Hippocampal formation (tissue), 2 donors: ENCODE measurements around the gene ADGRL3.

ENCODE experiments used
- DNase-seq, 2 donors: peaks; one replicate each; lab custom pipeline; 2025; lab: John Stamatoyannopoulos, UW

The ADGRL3 gene

DNA sequence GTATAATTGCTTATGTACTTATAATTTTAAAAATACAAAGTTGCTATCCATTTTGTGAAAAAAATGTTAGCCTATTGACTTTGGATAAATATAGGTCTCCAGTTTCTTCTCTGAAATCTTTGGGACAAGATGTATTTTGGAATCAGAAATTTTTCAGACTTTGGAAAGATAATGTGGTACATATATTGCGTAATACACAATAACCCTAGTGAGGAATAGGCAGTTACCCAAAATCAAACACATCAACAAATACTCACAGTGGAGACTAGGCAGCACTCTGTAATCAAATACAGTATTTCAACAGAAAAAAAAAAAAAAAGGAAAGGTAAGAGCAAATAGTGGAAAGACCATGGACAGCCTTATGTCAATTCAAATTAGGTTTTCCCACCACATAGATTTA, 796.8 kb downstream of the ADGRL3 start:
- no peak for DNase-seq

DNA sequence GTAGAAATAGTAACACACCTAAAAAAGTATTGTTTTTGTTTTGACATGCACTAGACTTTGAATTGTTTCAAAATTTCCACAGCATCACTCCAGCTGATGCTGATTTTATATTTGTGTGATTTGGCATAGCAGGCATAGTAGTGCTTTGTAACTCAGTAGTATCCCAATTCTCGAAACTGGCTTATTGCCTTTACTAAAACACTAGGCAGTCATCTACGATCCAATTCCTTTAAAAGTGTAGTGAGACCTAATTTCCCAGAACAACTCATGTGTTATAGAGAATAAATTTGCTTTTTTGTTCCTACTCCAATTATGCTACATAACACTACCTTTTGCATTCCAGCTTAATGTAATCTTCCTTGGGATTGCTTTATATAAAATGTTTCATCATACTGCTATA, 797.7 kb downstream of the ADGRL3 start:
- DNase-seq: no peak

DNA sequence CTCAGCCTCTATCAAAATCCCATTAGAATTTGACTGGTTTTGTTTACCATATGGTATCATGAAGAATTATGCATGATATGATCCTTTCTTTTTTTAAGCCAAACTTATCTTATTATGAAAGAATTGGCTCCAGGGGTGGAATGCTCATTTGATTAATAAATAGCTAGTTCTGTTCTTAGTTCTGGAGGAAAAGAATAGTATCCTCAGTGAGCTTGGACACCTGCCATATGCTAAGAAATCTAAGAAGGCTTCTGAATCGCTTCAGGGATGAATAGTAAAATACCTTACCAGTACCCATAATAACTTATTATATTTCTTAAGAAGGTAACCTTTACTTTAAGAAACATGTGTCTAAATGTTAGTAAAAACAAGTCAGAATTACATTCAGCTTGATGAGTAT, 803.6 kb downstream of the ADGRL3 start:
- DNase-seq: no peak

DNA sequence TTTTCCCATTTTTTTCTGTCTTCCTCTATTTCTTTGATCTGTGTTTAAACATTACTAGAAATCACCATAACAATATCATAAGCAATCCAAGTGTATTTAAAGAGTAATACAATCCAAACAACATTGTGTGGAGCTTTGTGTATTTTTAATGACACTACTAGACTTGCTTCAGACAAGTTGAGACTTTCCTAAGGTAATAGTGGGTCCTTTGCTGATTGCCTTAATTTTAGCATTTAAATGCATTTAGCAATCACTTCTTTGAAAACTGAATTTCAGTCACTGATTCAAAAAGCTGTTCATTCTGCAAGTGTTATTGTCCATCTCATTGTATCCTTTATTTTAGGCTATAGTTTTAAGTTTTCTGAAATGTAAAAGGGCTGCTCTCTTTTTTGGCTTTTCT, 804.8 kb downstream of the ADGRL3 start:
- DNase-seq: no peak

DNA sequence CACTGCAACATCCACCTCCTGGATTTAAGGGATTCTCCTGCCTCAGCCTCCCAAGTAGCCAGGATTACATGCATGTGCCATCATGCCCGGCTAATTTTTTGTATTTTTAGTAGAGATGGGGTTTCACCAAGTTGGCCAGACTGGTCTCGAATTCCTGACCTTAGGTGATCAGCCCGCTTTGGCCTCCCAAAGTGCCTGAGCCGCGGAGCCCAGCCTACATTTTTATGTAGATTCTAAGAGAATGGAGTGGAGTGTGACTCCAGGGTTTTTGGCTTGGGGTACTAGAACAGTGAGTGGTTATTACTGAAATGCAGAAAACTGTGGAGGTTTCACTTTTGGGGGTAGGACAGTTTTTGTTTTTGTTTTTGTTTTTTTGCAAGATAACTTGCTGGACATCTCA, 806.0 kb downstream of the ADGRL3 start:
- DNase-seq: no peak

DNA sequence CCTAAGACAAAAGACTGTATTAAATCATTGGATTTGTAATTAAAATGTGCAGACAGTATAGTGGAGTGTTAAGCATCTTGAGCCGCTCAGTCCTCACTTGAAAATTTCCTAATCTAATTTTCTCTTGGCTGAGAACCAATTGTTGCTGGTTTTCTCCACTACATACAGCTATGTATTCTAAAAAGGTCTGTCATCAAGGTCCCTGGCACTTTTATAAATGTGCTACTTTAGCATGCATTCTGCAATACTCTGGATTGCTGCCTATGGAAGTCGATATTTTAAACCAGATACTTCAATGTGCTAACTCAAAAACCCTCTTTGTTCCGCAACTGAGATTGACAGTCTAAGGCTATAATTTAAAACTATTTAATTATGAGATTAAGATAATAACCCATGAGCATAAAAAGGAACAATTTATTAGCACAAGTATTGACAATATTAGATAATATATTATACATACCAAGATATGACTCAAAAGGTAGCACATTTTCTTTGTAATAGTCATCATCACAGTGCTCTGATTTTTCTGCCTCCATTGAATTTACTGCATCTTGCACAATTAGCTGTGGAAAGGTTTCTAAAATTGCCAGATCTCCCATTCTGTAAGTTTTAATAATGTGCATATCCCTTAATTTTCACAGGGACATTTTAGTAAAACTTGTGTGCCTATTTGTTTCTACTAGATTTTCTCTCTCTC, 815.1 kb downstream of the ADGRL3 start:
- DNase-seq: no peak

DNA sequence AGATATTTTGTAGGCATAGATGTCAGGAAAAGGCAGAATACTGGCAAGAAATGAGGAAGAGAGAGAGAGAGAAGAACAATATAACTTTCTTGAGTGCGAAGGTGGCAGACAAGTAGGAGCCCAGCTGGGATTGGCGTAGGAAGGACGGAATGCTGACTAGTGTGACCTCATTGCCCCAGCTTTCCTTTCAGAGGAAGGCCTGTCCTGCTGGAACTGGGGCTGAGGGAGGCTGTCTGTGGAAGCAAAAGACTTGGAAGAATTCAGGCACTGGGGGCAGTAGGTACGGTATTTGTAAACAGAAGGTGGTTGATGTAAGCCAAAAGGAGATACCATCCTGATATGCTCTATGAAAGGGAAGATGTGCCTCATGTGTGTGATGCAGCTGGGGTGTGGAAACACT, 818.4 kb downstream of the ADGRL3 start:
- no peak for DNase-seq

DNA sequence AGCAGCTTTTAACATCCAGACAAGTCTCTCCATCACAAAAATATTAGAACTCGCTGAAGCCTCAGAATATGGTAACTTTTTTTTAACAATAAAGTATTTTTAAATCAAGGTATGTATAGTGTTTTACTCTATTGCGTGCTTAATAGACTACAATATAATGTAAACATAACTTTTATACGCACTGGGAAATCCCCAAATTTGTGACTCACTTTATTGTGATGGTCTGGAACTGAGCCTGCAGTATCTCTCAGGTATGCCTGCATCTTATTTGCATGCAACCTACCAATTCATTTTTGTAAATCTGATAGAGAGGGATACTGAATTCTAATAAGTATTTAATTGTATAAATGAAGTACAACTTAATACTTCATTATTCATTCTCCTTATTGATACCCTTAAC, 823.5 kb downstream of the ADGRL3 start:
- DNase-seq: no peak

DNA sequence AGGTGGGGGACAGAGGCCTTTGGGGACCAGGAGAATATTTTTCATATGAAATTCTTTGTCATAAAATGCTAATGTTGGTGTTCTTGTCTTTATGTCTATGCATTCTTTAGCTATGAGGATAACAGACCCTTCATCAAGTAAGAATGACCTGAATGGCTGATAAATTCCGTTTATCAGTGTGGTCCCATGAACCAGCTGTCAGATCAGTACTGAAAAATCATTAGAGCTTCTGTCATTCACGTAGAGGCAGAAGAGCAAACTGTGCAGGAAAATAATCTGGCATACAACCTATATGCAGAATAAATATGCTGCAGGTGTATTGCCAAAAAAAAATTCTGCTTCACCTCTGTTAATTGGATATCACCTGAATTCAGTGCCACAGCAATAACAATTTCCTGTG, 828.6 kb downstream of the ADGRL3 start:
- DNase-seq: no peak

DNA sequence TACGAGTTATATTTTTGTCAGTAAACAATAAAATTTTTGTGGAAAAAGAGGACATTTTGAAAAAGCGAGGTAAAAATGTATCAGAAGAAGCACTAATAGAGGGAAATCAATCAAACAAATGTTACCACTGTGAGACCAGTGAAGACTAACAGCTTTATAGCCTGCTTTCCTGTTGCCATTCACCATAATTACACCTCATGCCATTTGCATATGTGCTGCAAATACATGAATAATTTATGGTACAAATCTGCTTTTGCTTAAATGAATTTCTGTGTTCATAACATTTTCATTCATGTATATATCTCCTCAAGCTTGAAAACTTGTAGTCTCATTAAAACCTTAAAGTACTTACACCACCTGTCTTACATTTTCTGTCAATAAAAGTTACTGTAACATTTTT, 830.8 kb downstream of the ADGRL3 start:
- no peak for DNase-seq

DNA sequence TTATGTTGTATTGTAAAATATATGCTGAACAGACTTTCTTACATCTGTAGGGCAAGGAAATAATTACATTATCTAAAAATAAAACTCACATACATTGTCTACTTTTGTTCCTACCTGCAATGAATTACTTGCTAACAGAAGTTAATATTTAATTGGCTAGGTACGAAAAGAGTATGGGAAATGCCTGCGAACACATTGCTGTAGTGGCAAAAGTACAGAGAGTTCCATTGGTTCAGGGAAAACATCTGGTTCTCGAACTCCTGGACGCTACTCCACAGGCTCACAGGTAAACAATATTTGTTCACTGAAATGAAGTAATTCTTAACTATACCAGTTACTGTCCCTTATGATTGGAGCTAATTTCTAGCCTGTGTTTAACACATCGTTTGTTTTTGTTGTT, 837.4 kb downstream of the ADGRL3 start:
- no peak for DNase-seq

DNA sequence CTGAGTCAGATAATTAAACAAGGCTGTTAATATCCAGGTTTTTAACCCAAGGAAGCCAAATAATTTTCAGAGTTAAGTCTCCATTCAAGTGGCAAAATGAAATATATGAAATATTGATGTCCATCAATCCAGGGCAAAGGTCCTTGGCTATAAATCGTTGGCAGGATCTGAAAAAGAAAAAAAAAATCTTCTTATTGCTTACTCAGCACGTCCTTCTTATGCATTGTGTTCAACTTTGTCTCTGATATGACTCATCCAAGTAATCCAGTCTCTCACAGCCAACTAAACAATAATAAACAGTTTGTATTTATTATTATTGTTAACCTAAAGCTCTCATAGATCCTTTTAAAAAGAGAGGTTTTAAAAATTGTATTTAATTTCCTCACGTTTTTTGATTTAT, 851.2 kb downstream of the ADGRL3 start:
- DNase-seq: no peak

DNA sequence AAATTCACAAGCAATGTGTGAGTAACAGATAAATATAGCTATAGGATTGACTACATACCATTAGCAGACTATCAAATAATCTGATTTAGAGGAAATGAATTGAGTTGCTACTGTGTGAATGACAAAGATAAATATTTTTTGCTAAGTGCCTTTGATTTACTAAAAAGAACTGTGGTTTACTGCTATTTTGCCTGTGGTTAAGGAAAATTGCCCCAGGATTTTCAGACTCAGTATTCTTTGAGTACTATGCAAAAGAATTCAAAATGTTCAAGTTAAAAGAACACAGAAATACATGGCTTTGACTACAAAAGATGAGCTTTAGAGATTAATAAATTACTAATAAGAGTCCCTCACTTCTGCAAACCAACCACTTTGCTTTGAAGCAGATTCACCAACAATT, 853.8 kb downstream of the ADGRL3 start:
- DNase-seq: no peak

DNA sequence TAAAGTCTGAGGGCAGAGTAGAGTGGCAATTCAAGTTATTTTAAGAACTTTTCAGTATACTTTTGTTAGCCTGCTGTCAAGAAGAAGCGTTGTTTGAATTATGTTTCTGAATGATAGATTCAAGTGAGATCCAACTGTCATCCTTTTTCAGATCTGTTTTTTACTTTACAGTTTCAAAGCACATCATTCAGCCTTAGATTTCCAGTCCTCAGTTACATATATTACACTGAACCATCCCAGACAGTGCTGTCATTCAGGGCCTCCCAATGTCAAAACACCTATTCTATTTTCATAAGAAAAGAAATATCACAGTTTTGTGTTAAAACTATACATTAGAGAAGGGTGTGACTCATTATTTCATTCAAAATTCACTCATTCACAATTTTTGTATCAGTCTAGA, 856.9 kb downstream of the ADGRL3 start:
- DNase-seq: no peak

DNA sequence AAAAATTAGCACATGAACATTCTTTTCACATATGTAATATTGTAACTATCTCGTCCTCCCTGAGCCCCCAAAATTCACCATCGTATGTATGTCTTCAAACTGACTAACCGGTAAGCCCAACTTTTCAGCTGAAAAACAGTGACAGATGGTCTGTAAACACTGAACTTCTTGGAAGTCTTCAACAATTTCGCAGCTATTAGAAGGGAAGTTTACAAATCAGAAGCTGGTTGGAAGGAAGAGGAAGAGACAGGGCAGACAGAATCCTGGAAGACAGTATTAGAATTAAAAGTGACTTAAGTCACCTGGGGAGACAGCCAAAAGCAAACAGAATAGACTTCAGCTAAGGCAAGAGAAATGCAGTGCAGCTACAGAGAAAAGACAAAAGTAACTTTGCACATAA, 858.4 kb downstream of the ADGRL3 start:
- no peak for DNase-seq

DNA sequence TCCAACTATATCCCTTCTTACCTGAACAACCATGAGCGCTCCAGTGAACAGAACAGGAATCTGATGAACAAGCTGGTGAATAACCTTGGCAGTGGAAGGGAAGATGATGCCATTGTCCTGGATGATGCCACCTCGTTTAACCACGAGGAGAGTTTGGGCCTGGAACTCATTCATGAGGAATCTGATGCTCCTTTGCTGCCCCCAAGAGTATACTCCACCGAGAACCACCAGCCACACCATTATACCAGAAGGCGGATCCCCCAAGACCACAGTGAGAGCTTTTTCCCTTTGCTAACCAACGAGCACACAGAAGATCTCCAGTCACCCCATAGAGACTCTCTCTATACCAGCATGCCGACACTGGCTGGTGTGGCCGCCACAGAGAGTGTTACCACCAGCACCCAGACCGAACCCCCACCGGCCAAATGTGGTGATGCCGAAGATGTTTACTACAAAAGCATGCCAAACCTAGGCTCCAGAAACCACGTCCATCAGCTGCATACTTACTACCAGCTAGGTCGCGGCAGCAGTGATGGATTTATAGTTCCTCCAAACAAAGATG, 870.2 kb downstream of the ADGRL3 start:
- no peak for DNase-seq

DNA sequence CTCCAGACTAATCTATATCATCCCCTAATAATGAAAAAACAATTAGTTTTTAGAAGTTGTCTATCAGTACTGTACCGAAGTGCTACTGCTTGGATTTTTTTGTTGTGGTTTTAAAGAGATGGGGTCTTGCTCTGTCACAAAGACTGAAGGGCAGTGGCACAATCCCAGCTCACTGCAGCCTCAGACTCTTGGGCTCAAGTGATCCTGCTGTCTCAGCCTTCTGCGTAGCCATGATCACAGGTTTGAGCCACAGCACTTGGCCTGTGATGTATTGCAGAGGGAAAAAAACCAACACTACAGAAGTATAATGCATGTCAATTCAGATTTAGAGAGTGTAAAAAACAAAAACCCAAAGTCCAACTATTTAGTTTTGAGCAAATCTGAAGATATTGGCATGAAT, 875.0 kb downstream of the ADGRL3 start:
- DNase-seq: no peak

DNA sequence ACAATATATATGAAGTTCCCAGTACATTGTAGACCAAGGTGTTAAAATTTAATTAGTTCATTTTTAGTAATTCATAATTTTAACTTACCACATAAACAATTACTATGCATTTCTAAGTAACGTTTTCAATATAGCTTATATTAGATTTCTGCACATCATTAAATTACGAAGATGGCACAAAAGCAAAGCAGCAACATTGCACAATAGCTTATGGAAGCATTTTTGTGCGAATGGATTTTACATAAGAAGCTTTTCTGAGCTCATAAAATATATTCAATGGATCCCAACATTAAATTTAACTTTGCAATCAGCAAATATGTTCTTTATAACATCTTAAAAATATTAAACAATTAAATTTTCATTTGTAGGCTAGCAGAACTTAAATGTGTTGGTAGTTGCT, 875.4 kb downstream of the ADGRL3 start:
- DNase-seq: no peak

DNA sequence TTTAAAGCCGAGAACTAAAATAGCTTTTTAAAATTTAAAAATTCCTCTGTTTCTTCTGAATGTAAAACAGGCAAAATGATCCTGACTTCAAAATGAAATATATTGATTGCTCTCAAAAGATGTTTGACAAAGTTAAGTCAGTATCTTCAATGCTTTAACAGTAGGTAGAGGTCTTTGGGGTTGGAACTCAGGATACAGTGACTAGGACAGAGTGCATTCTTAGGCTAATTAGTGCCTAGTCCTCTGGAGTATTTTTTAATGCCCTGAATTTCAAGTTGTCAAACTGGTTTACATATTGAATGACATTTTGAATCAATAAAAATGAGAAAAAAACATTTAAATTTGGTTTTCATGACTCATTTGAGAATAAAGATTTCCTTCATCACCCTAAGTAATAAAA, 877.3 kb downstream of the ADGRL3 start:
- DNase-seq: no peak

DNA sequence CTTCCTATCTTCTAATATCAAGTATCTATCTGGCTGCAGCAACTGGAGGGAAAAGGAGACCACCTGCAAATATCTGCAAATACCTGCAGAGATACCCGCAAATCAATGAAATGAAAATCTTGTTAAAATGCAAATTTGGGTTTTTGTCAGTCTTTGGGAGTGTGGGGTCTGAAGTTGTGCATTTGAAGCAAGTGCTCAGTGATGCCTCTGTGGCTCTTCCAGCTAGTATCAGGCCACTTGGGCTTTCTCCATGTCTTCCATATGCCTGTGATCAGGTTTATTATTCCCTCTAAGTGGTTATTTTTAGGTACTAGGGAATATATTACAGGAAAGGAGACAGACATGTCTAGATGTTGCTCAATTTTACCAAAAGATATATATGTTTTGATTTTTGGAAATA, 880.3 kb downstream of the ADGRL3 start:
- no peak for DNase-seq

DNA sequence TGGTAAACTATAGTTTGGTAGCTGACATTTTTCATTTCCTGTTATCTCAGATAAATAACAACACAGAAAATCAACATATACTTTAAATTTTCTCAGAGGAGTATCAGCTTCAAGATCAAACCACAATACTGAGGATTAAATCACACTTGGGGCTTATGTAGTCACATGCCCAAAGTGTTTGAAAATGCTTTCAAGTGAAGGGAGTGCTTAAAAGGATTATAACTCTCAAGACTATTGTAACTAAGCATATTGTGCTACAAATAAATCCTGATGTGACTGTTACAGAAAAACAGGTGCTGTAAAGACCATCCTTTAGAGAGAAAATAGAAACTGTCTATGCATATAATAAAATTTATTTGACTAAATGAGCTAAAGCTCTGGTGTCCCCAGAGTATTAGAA, 887.6 kb downstream of the ADGRL3 start:
- DNase-seq: no peak

DNA sequence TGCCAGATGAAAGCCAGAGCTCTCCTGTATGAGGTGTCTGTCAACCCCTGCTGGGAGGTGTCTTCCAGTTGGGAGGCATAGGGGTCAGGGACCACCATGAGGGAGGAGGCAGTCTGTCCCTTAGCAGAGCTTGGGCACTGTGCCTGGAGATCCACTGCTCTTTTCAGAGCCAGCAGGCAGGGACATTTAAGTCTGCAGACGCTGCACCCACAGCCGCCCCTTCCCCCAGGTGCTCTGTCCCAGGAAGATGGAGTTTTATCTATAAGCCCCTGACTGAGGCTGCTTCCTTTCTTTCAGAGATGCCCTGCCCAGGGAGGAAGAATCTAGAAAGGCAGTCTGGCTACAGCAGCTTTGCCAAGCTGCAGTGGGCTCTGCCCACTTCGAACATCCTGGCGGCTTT, 893.6 kb downstream of the ADGRL3 start:
- no peak for DNase-seq

DNA sequence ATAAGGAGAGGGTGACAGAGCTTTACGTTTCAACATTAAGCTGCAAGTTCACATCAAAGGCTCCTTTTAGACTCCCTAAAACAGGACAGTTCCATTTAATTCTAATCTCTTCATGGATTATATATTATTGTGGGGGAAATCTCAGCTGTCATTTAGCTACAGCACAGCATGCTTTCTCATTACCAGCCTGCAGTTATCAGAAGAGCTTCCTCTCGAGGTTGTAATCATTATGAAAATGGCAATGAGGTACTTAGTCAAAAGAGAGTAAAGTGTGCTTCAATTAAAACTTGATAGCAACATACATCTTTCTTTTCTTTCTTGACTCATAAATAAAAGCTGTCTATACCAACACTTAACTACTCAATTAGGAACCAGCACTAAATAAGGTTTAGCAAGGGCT, 896.8 kb downstream of the ADGRL3 start:
- no peak for DNase-seq

DNA sequence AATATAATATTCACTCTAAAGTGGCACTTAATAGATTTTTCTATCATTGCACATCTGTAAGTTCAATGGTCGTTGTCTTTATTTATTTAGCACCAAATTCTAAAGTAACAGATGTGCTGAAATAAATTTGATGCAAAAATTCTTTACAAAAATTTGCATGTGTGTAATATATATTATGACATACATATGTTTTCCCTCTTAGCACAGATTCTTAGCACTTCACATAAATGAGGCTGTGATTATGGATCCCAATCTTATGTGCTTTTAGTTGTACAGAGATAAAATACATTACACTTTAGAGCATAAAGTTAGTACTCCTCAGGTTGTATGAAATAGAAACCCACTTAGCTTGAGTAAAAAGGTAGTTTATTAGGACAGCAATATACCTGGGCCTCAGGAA, 915.1 kb downstream of the ADGRL3 start:
- DNase-seq: no peak
